ENCODE results near the gene FBXW4.

- TF ChIP-seq SMAD5 (IDR thresholded peaks at IDR 0.05; ENCODE audit: low read depth) (no peak), SPI1 (IDR thresholded peaks at IDR 0.05; ENCODE audit: borderline replicate concordance, insufficient read depth, low read depth, low read length) (no peak), EZH2 (IDR thresholded peaks at IDR 0.05; ENCODE audit: borderline replicate concordance, control insufficient read depth, low read depth, low read length) (no peak), EED (IDR thresholded peaks at IDR 0.05; ENCODE audit: low read depth) (no peak), POLR2AphosphoS5 (IDR thresholded peaks at IDR 0.05; ENCODE audit: low read length) (no peak), POLR2A (IDR thresholded peaks at IDR 0.05; ENCODE audit: low read depth, low read length) (no peak), REST (IDR thresholded peaks at IDR 0.05; ENCODE audit: low read depth, low read length) (no peak), RAD51 (IDR thresholded peaks at IDR 0.05) (no peak), CTCF (IDR thresholded peaks at IDR 0.05 in 2 of 3, conservative IDR thresholded peaks at IDR 0.05 in 1 of 3; ENCODE audit: control insufficient read depth in 2 of 3, extremely low read depth in 1 of 3, insufficient read depth in 1 of 3, low read depth in 3 of 3, low read length in 3 of 3) (no peak), SP1 (IDR thresholded peaks at IDR 0.05; ENCODE audit: low read depth, low read length) (no peak)
- TF ChIP-seq, protein P1, sequence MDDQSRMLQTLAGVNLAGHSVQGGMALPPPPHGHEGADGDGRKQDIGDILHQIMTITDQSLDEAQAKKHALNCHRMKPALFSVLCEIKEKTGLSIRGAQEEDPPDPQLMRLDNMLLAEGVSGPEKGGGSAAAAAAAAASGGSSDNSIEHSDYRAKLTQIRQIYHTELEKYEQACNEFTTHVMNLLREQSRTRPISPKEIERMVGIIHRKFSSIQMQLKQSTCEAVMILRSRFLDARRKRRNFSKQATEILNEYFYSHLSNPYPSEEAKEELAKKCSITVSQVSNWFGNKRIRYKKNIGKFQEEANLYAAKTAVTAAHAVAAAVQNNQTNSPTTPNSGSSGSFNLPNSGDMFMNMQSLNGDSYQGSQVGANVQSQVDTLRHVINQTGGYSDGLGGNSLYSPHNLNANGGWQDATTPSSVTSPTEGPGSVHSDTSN (IDR thresholded peaks at IDR 0.05; ENCODE audit: insufficient replicate concordance, low read depth, low read length), result no peak
Observed at GRCh38 chr10:101562231-101562630, 132.7 kb downstream of the FBXW4 start.

All from GM12878 (cell line).